Thoracic aorta (tissue), 2 donors: Measurements from ENCODE around the gene SIK3. TPM values are rescaled to one million over a fixed set of nuclear protein-coding genes. Genes with fewer than 3 reads are reported as not detected.

Experiments
- ATAC-seq: fragments of 150-250 bp; one replicate; pipeline ENCODE4 v1.8.0; 2017; ENCODE audit warnings: low read depth; ENCODE audit not compliant: insufficient number of reproducible peaks, low FRiP score
- DNase-seq: peaks from one replicate; pipeline ENCODE4 v3.0.0-alpha.2; 2020; ENCODE audit warnings: low spot score
- H3K27ac ChIP-seq, 2 donors: fragments of 200-600 bp; sonication (generic); 1 replicate in 1 of 2; 2 replicates in 1 of 2; pipeline ENCODE4 v1.5.1; 2016; ENCODE audit warnings: mild to moderate bottlenecking in 2 of 2, moderate library complexity in 2 of 2
- H3K27me3 ChIP-seq: fragments of 200-600 bp; sonication (generic); replicated peaks from 2 replicates; pipeline ENCODE4 v1.6.0; 2016; ENCODE audit warnings: mild to moderate bottlenecking; ENCODE audit not compliant: insufficient read depth
- H3K36me3 ChIP-seq: fragments of 200-600 bp; sonication (generic); one replicate; pipeline ENCODE4 v1.5.1; 2016
- H3K4me1 ChIP-seq, 2 donors: fragments of 200-600 bp; sonication (generic); 1 replicate in 1 of 2; 2 replicates in 1 of 2; pipeline versions ENCODE4 v1.5.1 to v1.6.0; 2016; ENCODE audit warnings: low read depth in 2 of 2, mild to moderate bottlenecking in 1 of 2; ENCODE audit not compliant: control insufficient read depth in 1 of 2
- H3K4me3 ChIP-seq: fragments of 200-600 bp; sonication (generic); 2 replicates; pipeline ENCODE4 v1.5.1; 2016; ENCODE audit warnings: mild to moderate bottlenecking
- H3K9me3 ChIP-seq: fragments of 200-600 bp; sonication (generic); 2 replicates; pipeline ENCODE4 v1.5.1; 2016
- total RNA-seq, 2 donors: library from RNA; depleted of rRNA; stranded (reverse); fragments of >200 nt; gene quantifications; one replicate each; pipeline versions ENCODE4 v1.1.0 to v1.2.3, GENCODE V29; 2016
- TF ChIP-seq, protein P1 (sequence below): fragments of 200-600 bp; sonication (generic); IDR thresholded peaks from one replicate; pipeline ENCODE4 v1.5.1; 2019; ENCODE audit warnings: antibody characterized with exemption

The SIK3 gene
- total RNA-seq, 2 donors from 2014 or later, result 32.9 to 53.7 TPM

DNA sequence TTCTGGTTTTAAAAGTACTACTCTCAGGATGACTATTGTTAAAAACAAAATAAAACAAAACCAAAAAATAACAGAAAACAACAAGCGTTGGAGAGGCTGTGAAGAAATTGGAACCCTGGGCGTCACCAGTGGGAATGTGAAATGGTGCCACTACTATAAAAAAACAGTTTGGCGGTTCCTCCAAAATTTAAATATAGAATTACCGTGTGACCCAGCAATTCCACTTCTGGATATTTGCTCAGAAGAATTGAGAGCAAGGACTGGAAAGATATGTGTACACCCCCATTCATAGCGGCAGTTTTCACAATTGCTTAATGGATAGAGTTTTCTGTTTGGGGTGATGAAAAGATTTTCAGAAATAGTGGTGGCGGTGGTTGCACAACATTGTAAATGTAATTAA, 283.7 kb downstream of the SIK3 start:
- no peaks in the 10 kb centered on the region for H3K4me1 ChIP-seq
- DNase-seq (no peak), ATAC-seq (no peak)
- no peaks in the 10 kb centered on the region for H3K9me3 ChIP-seq
- TF ChIP-seq, protein P1, sequence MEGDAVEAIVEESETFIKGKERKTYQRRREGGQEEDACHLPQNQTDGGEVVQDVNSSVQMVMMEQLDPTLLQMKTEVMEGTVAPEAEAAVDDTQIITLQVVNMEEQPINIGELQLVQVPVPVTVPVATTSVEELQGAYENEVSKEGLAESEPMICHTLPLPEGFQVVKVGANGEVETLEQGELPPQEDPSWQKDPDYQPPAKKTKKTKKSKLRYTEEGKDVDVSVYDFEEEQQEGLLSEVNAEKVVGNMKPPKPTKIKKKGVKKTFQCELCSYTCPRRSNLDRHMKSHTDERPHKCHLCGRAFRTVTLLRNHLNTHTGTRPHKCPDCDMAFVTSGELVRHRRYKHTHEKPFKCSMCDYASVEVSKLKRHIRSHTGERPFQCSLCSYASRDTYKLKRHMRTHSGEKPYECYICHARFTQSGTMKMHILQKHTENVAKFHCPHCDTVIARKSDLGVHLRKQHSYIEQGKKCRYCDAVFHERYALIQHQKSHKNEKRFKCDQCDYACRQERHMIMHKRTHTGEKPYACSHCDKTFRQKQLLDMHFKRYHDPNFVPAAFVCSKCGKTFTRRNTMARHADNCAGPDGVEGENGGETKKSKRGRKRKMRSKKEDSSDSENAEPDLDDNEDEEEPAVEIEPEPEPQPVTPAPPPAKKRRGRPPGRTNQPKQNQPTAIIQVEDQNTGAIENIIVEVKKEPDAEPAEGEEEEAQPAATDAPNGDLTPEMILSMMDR, result no peak
- no peak overlapping the region for H3K27ac ChIP-seq
- no peak overlapping the region for H3K4me3 ChIP-seq
- H3K36me3 ChIP-seq, result no peaks in the 10 kb centered on the region
- no peaks in the 10 kb centered on the region for H3K27me3 ChIP-seq

DNA sequence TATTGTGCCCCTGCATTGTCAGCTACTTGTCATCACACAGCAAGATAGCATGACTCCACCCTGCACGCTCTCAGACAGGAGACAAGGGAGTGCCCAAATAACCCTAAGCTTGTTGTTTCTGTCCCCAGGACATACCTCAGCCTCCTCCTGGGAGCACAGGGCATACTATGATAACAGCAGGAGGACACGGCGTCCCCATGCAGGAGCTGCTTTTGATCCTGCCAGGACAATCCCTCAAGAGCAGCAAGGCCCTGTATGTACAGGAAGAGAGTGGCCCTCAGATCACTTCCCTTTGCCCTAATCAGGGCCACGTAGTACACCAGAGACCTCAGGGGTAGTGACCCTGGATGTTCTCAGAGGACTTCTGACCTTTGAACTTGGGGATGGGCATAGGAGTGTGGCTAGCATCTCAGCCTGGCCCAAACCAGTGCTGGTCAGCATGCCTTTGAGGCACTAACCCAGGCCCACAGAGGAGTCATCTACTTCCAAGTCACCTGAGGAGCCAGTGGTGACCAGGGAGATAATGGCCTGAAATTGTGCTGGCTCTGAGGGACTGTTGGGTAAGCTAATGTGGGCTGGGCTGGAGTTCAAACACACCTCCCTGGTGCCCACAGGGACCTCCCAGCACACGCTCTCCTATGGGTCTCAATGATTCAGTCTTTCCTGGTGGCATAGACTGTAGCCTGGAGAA, 284.3 kb downstream of the SIK3 start:
- TF ChIP-seq, protein P1, result no peak
- ATAC-seq (no peak), DNase-seq (no peak)
- Histone ChIP-seq H3K9me3 (no peaks in the 10 kb centered on the region), H3K27me3 (no peaks in the 10 kb centered on the region), H3K4me1 (no peaks in the 10 kb centered on the region), H3K27ac (no peak overlapping the region), H3K36me3 (no peaks in the 10 kb centered on the region), H3K4me3 (no peak overlapping the region)

DNA sequence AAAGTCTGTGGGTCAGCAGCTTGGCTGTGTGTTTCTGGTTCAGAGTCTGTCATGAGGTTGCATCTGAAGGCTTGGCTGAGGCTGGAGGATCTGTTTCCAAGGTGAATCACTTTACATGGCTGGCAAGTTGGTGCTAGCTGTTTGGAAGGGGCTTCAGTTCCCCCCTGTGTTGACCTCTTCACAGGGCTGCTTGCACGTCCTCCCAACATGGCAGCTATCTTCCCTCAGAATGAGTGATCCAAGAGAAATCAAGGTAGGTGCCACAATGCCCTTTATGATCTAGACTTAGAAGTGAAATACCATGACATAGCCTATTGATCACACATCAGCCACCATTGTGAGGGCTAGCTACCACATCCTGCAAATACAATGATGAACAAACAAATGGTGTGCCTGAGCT, 285.1 kb downstream of the SIK3 start:
- no peak for DNase-seq
- ATAC-seq, result no peak
- Histone ChIP-seq H3K27me3 (no peaks in the 10 kb centered on the region), H3K36me3 (no peaks in the 10 kb centered on the region), H3K4me1 (no peaks in the 10 kb centered on the region), H3K9me3 (no peaks in the 10 kb centered on the region), H3K27ac (no peak overlapping the region), H3K4me3 (no peak overlapping the region)
- TF ChIP-seq, protein P1, result no peak

DNA sequence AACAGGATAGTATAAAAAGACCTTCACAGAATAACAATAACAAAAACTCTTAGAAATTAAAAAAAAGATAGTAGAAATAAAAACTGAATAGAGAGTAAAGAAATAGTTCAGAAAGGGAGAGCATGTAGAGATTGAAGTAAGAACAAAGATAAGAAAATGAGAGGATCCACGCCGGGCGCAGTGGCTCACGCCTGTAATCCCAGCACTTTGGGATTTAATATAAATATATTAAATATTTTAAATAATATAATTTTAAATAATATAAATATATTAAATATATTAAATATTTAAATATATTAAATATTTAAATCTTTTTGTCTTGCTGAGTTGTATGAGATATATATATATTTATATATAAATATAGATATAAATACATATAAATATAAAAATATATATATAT, 286.1 kb downstream of the SIK3 start:
- no peaks in the 10 kb centered on the region for H3K27me3 ChIP-seq
- H3K4me1 ChIP-seq, result no peaks in the 10 kb centered on the region
- no peak for DNase-seq
- H3K27ac ChIP-seq, result no peak overlapping the region
- H3K9me3 ChIP-seq, result no peaks in the 10 kb centered on the region
- TF ChIP-seq, protein P1, result no peak
- ATAC-seq, result no peak
- H3K4me3 ChIP-seq, result no peak overlapping the region
- H3K36me3 ChIP-seq, result no peaks in the 10 kb centered on the region

DNA sequence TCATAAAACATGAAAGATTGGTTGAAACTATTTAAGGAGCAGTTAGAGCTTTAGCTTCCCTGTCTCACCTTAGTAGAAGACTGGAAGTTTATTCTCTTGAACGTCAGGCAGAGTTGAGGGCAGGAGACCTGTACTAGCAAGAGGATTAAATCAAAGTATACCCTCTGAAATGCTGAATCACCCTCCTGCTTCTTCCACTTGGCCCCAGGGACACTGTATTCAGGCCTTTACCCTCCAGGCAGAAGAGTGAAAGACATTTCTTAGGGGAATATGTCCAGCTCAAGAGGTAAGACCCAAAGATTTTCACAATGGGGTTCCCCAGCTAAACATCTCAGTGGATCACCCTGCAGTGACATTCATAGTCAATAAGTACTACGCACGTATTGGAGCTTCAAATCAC, 287.0 kb downstream of the SIK3 start:
- DNase-seq (no peak), ATAC-seq (no peak)
- Histone ChIP-seq H3K27me3 (no peaks in the 10 kb centered on the region), H3K27ac (no peak overlapping the region), H3K36me3 (no peaks in the 10 kb centered on the region), H3K9me3 (no peaks in the 10 kb centered on the region), H3K4me3 (no peak overlapping the region), H3K4me1 (no peaks in the 10 kb centered on the region)
- TF ChIP-seq, protein P1, result no peak
